AG09319 (cell line): Measurements from ENCODE around the gene GPX2.

Source experiments
- DNase-seq: peaks from one replicate; pipeline ENCODE4 v3.0.0-alpha.2; 2010; ENCODE audit warnings: low read depth; ENCODE audit errors: extremely low read depth
- TF ChIP-seq, protein P1 (sequence below): IDR thresholded peaks from 2 replicates; pipeline ENCODE4 v1.5.1; 2011; ENCODE audit warnings: low read depth, mild to moderate bottlenecking, inconsistent platforms, low read length, moderate library complexity

Gene GPX2

DNA sequence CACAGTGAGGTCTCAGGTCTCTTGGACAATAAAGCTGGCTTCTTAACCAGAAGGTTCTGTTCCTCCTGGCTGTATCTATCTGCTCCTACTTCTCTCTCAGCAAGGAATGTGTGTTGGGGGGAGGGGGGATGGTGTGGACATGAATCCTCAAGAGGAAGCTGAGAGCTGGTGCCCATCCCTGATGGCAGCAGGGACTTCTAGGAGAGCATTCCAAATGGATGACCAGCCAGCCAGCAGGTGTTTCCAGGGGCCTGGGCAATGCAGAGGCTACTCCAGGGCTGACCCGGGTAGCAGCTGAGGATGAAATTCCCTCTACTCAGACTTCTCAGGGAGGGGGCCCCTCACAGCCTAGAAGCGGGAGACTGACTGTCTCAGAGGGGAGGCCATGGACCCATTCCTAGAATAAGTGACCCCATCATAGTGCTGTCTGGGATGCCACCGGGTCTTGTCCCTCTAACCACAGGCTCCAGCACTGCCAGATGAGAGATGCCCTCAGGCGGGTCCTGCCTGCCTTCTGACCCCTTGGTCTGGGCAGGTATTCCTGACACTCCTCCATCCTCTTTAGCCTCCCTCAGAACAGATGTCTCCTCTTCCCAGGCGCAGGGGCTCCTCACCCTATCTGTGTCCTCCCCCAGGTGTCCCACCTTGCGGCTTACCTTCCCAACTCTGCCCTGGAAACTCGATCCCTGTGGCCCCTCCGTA is 28.4 kb upstream of the GPX2 start:
- DNase-seq = no peak
- TF ChIP-seq, protein P1, sequence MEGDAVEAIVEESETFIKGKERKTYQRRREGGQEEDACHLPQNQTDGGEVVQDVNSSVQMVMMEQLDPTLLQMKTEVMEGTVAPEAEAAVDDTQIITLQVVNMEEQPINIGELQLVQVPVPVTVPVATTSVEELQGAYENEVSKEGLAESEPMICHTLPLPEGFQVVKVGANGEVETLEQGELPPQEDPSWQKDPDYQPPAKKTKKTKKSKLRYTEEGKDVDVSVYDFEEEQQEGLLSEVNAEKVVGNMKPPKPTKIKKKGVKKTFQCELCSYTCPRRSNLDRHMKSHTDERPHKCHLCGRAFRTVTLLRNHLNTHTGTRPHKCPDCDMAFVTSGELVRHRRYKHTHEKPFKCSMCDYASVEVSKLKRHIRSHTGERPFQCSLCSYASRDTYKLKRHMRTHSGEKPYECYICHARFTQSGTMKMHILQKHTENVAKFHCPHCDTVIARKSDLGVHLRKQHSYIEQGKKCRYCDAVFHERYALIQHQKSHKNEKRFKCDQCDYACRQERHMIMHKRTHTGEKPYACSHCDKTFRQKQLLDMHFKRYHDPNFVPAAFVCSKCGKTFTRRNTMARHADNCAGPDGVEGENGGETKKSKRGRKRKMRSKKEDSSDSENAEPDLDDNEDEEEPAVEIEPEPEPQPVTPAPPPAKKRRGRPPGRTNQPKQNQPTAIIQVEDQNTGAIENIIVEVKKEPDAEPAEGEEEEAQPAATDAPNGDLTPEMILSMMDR = no peak

DNA sequence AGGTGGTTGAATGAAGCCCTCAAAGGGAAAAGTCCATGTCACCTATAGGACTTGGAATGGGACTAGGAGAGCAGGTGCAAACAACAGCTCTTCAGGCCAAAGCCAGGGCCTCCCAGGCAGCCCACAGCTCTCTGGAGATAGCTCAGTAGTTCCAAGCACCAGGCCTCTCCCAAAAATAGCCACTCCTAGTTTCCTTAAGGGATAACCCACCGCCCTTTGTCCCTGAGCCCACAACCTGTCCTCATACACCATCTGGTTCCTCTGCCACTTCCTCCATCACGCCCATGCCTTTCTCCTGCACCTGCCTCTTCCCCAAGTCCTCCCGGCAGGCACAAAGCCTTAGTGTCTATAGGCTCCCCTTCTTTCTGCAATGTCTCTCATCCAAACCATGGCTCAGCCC is 27.5 kb upstream of the GPX2 start:
- no peak for DNase-seq
- TF ChIP-seq, protein P1 = no peak

DNA sequence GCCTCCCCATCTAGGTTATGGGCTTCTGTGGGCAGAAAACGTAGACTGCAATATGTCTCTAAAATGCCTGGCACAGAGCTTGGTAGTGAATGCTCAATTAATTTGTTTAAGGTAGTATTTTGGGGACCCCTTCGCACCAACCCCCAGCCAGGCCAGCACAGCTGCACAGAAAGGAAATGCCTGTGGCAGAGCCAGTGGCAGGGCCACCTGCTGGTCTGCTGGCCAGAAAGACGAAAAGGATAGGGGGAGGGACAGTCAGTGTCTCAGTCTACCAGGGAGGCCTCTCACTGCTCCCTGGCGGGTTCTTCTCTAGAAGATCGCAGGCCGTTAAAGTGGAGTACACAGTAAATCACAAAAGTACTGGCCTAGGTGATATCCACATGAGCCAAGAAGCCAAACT is 26.1 kb upstream of the GPX2 start:
- TF ChIP-seq, protein P1 = no peak
- DNase-seq = no peak

DNA sequence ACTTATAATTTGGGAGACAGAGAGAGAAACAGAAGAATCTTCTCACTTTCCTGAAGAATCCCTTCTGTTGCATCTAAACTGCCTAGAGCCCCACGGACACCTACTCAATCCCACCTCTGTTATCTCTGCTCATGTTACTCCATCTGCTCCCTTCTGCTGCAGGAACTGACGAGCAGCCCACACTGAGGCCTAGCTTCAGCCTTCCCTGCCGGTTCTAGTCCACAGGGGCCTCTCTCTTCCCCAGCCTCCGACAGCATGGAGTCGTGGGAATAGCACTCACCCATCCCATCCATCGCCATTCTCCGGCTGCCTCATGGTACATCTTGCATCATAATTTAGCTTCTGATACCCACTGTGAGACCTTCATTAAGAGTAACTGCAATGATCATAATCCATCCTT is 25.6 kb upstream of the GPX2 start:
- DNase-seq = no peak
- TF ChIP-seq, protein P1 = no peak

DNA sequence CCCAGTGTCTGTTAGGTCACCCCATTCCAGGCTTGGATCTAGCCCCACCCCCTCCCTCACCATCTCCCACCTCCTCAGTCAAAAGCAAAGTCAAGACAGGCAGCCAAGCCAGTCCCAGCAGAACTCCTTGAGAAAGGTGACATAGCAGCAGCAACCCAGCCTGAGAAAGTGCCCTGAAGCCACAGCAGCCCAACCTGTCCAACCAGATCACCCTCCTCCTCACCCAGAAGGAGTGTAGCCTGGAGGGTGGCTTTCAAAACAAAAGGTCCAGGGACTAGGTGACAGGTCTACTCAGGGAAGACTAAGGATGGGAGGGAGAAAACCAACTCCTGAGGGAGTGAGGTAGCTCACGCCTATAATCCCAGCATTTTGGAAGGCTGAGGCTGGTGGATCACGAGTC is 24.4 kb upstream of the GPX2 start:
- TF ChIP-seq, protein P1 = no peak
- no peak for DNase-seq

DNA sequence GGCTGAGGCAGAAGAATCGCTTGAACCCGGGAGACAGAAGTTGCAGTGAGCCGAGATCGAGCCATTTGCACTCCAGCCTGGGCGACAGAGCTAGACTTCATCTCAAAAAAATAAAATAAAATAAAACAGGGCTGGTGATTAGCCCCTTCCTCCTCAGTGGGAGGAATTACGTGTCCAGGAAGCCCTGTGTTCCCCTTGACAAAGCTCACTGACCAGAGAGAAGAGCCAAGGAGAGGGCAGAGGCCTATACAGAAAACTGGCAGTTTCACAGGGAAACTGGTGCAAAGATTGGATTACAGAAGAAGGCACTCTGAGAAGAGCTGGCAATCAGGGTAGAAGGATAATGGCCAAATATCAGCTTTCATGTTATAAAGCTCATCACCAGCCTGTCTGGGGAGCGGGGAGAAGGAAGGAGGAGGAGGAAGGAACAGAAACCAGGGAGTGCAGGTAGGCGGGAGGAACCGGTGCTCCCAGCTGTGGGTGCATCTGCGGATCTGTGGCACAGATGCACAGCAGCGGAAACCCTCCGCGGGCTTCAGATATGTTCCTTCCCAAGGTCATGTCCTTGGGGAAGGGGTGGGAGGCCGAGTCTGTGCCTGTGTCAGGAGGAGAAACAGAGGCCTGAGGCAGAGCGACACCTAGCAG is 22.9 kb upstream of the GPX2 start:
- TF ChIP-seq, protein P1 = no peak
- no peak for DNase-seq

DNA sequence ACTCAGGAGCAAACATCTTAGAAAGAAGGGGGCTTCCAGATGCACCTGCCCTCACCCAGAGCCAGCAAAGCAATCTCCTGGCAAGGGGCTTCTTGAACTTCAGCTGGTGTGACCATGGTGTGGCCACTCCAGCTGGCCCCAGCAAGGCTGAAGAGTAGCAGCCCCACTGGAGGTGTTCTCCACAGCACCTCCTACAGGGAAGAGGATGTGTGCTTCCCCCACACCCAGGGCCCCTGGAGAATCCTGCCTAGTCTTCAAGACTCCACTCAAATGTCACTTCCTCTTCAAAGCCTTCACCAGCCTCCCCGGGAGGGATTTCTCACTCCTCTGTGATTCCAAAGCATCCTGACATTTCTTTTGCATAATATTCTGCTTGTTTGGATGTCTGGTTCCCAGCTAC is 21.1 kb upstream of the GPX2 start:
- TF ChIP-seq, protein P1 = no peak

More for the DNA sequence above, 21.1 kb upstream of the GPX2 start:
- DNase-seq = no peak
